A549 (cell line): ENCODE results near the gene TBC1D4. TPM values are rescaled to one million over a fixed set of nuclear protein-coding genes. Genes with fewer than 3 reads are reported as not detected.

Source experiments
- polyA plus RNA-seq, 4 experiments: library from polyadenylated mRNA; depleted of rRNA in 3 of 4; stranded (reverse); fragments of >200 nt; fragmentation: RNase III in 1 of 4; extraction: RNeasy Plus Mini Kit Qiagen cat#74134 plus additional on column Dnase treatment in 1 of 4; gene quantifications; 2 replicates in 3 of 4; 3 replicates in 1 of 4; pipeline ENCODE4 v1.2.3, GENCODE V29; 2011 to 2017

The TBC1D4 gene
- polyA plus RNA-seq, 2 of the 4 experiments (the other 2 are of a cell fraction) = 9.5 to 12.5 TPM

Other genes starting within 250 kb of the TBC1D4 start
- 206 and 227 TPM in 2 replicates for gene COMMD6, start 55.7 kb upstream of the TBC1D4 start, polyA plus RNA-seq (2011; rRNA removed)
- 215 to 245 TPM (median 225 TPM) in 3 replicates for gene COMMD6, start 55.7 kb upstream of the TBC1D4 start, polyA plus RNA-seq (2017; fragmentation: RNase III; extraction: RNeasy Plus Mini Kit Qiagen cat#74134 plus additional on column Dnase treatment)
- gene UCHL3, start 67.6 kb upstream of the TBC1D4 start, polyA plus RNA-seq (2011; rRNA removed) = 52.6 and 60.7 TPM in 2 replicates
- gene UCHL3, start 67.6 kb upstream of the TBC1D4 start, polyA plus RNA-seq (2017; fragmentation: RNase III; extraction: RNeasy Plus Mini Kit Qiagen cat#74134 plus additional on column Dnase treatment) = 46.3 to 52.1 TPM (median 46.6 TPM) in 3 replicates
- 33.2 and 50.2 TPM in 2 replicates for gene LMO7, start 154.2 kb upstream of the TBC1D4 start, polyA plus RNA-seq (2011; rRNA removed)
- 23.3 to 24.0 TPM (median 23.4 TPM) in 3 replicates for gene LMO7, start 154.2 kb upstream of the TBC1D4 start, polyA plus RNA-seq (2017; fragmentation: RNase III; extraction: RNeasy Plus Mini Kit Qiagen cat#74134 plus additional on column Dnase treatment)